HG02759 (cell line): ENCODE data around the gene USHBP1.

ENCODE experiments used
- ATAC-seq: cut with Tn5 transposase; IDR thresholded peaks from one replicate; pipeline ENCODE4 v1.9.1; 2021; ENCODE audit warnings: mild to moderate bottlenecking, moderate library complexity; ENCODE audit not compliant: unreplicated experiment

USHBP1 gene, protein sequence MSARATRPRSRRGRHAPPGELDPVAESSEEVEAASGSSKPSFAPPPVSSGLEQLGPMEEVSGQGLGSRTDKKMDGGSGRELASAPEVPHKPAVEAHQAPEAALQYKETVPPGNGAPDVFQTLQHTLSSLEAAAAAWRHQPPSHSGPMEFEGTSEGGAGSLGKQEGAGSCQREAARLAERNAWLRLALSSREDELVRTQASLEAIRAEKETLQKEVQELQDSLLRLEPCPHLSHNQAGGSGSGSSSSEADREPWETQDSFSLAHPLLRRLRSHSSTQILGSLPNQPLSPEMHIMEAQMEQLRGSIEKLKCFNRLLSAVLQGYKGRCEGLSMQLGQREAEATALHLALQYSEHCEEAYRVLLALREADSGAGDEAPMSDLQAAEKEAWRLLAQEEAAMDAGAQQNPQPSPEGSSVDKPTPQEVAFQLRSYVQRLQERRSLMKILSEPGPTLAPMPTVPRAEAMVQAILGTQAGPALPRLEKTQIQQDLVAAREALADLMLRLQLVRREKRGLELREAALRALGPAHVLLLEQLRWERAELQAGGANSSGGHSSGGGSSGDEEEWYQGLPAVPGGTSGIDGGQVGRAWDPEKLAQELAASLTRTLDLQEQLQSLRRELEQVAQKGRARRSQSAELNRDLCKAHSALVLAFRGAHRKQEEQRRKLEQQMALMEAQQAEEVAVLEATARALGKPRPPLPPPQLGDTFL

DNA sequence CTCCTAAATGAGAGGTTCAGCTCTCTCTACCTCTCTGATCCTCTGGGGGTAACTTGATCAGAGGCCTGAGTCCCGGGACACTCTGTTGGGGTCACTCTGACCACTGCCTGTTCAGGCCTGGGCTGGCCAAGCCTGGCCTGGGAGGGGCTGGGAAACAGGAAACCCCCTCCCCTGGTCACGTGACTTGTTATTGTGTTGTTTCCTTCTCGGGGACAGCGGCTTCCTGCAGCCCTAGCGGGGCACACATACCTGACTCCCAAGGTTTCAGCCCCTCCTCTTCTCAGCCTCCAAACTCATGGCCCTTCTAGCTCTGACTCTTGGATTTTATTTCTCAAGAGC is at the start of gene USHBP1:
USHBP1 (minus strand) TSS at position 105 of the 339 bp plus-strand sequence. CDS start 446 bp downstream, outside the sequence.
- ATAC-seq = no peak

DNA sequence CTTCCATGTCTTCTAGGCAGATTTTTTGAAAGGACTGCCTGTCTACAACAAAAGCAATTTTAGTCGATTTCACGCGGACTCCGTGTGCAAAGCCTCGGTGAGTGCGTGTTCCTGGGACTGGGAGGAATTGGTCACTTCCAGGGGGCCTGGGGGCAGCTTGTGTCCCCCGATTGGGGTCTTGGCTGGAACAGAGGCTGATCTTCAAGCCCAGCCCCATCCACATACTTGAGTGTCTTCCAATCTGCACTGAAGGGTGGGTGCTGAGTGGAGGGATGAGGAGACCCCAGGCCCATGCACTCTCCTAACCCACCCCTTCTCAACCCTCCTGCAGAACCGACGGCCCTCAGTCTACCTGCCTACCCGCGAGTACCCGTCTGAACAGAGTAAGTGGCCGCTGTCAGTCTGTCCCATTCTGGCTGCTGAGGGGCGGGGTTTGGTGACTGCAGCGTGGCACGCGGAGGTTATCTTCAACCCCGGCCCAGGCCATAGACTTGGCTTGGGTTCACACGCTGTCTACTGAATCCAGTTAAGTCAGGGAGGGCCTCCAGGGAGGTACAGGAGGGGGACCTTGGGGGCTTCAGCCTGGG is 49.6 kb upstream of the USHBP1 start:
- no peak for ATAC-seq

DNA sequence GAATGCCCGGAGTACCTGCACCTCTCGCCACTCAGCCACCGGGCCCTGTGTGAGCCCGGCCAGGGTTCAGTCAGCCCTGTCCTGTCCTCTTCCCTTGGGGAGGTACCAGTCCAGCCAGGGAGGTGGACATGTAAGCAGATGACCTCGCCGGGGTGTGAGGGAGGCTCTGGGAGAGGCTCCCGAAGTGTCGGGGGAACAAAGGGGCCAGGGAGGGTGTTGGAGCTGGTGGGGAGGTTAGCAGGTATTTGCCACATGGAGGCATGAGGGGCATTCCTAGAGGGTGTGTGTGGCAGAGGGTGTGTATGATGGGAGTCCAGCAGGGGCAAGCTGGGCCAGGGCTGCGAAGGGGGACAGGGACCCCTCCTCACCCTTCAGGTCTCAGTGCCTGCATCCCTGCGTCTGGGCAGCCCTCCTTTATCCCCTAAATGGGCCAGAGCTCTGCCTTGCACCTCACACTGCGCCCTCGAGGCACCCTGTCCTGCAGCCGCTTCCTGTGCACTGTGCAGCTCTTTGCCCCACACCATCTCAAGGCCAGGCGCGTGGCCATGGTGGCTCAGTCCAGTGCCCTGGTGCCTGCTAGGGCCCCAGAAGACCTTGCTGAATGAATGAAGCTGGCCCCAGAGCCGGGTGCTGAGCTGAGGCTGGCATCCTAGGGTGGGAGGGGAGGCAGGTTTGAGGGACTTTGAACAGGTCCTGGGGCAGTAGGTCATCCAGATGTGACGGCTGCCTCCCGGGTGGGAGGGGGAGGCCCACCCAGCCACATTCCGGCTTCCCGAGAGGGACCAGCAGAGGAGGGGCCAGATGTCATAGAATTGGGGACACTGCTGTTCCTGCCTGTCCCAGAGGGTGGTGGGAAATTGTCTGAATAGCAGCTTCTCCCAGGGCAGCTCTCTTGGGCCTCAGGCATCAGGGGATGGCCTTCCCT is 47.9 kb upstream of the USHBP1 start:
- no peak for ATAC-seq

DNA sequence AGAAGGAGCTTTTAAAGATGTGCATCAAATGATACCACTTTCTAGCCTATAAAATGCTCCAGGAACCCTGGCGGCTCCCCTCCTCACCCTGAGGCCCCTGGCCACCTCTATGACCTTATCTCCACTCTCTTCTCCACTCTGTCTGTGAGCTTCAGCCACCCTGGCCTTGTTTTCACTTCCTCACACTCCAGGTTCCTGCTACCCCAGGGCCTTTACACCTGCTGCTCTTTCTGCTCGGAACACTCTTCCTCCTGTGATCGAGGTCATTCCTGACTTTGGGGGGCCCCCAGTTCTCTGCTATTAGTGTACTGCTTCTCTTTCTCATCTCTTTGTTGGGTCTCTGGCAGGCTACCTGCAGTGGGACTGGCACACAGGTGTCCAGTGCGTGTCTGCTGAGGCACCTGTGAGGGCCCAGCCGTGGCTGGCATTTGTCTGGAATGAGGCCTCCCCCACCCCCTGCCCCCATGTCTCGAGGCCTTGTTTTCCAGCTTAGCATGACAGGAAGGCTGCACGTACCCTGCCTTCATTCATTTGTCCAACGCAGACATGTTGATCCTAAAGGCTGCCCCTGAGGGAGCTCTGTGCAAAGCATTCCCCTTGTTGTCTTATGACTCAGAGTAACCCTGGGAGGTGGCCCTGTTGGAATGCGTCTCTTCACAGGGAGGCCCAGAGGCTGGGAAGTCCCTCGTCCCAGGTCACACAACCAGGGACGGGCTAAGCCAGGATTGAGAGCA is 47.1 kb upstream of the USHBP1 start:
- ATAC-seq = no peak

DNA sequence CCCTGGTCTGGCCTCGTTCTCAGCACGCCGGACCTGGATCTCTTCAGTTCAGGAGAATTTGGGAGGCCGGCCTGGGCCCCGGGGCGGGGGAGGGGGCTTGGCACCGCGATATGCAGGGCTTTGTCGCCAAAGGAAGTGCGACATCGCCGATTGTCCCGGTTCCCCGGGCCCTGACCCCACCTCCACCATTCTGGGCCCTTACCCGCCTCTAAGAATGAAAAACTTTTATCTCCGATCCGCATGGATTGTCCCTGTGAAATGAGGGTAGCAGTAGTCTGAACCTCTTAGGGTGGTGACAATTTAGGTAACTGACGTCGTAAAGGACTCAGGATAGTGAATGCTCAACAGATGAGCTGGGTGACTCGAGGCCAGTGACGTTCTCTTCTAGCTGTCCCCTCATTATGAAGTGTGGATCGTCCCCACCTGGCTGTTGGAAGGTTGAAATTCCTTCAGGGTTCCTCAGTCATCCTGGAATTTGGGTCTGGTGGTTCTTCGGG is 45.5 kb upstream of the USHBP1 start:
- ATAC-seq = no peak

DNA sequence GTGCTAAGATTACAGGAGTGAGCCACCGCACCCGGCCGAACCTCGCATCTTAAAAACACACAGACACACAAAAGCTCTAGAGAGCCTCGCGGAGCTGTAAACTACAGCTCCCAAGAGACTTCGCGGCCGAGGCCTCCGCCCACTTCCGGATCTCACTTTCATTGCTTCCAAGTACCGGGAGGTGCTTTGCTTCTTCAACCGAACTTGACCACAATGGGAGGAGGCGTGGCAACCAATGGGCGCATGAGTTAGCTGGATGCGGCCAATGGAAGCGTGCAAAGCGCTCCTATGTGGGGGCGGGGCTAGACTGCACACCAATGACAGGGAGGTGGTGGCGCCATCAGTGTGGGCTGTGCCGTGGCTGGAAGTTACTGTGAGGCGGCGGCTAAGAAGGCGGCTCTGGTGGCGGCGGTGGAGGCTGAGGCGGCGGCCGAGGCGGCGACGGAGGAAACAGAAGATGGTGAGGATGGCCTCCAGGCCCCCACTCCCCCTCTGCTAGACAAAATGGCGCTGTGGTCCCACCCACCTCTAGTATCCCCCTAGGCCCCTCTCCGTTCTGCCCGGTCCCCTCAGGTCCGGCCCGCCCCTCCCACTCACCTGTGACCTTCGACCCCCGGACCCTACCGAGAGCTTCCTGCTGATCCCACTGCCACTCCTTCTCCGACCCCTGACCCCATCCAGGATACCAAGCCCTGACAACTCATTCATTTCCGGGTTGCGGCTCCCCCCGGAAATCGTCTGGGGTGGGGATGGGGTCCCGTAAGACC is 44.8 kb upstream of the USHBP1 start, which contains the start of gene DDA1:
DDA1 (plus strand) TSS at position 366 of the 767 bp plus-strand sequence; CDS start at position 458, 92 bp downstream.
- peak; percentile 58 for ATAC-seq

DNA sequence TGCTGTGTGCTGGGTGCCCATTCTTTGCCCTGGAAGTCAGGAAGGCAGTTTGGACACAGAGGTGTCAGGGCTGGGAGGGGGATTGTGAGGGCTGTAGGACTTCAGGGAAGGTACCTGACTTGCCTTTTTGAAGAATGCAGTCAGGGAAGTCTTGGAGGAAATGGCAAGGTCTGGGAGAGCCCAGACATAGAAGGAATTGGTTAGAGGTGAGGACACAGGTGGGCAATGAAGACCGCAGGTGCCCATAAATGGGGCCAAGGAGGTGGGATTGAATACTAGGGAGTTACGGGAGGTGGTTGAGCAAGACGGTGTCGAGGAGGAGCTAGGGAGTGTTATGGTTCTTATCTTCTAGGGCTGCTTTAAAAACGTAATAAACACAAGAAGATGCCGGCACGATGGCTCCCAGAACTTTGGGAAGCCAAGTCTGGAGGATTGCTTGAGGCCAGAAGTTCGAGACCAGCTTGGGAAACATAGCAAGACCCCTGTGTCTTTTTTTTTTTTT is 43.4 kb upstream of the USHBP1 start:
- ATAC-seq = no peak

DNA sequence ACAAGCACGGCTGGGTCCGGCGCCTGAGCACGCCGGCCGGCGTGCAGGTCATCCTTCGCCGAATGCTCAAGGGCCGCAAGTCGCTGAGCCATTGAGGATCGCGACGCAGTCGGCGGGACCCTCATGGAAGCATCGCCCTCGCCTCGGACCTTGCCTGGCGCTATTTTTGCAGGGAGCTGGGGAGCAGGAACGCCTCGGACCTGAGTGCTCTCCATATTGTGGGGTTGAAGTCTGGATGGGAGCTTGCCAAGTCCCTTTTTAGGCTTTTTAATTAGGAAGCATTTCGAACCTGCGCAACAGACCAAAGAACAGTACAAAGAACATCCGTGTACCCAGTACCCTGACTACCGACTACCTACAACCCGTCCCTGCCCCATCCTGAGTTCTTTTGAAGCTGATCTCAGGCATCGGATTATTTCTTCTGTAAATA is 41.8 kb upstream of the USHBP1 start:
- ATAC-seq = no peak

DNA sequence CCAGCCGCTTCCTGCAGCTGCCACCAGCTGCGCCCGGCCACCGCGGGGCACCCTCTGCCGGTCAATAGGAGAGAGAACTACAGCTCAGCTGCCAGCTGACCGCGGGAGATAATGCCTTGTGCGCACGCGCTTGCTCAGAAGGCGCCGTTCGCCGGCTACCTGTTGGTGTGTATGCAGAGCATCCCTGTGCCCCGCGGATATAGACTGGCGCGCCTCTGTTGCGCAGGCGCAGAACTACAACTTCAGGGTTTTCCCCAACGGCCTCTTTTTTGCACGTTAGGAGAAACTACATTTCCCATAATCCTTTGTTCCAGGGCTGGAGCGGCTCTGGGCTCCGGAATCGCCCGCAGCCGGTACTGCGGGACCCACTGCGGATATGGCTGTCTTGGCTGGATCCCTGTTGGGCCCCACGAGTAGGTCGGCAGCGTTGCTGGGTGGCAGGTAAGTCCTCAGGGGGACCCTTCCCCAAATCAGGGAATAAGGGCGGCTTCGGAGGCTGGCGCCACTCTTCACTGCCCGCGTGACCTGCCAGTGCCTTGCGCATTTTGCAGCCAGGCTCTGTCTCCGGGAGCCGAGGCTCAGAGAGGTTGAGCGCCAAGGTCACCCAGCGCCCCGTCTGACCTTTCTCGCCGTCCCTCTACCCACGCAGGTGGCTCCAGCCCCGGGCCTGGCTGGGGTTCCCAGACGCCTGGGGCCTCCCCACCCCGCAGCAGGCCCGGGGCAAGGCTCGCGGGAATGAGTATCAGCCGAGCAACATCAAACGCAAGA is 41.2 kb upstream of the USHBP1 start, which contains the start of gene MRPL34:
MRPL34 (plus strand) TSS at position 356 of the 768 bp plus-strand sequence; CDS start at position 377, 21 bp downstream.
- peak; percentile 70 for ATAC-seq

DNA sequence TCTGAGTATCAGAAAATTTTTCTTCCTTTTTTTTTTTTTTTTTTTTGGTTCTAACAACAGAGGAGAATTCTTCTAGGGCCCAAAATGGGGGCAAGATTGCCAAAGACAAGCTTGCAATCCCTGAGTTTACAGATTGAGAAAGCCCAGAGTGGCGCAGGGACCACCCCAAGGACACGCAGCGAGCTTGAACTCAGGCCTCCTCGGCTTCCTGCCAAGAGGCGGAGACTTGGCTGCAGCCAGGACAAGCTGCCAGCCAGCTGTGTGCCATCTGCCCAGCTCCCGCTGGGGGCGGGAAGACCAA is 40.6 kb upstream of the USHBP1 start:
- no peak for ATAC-seq

DNA sequence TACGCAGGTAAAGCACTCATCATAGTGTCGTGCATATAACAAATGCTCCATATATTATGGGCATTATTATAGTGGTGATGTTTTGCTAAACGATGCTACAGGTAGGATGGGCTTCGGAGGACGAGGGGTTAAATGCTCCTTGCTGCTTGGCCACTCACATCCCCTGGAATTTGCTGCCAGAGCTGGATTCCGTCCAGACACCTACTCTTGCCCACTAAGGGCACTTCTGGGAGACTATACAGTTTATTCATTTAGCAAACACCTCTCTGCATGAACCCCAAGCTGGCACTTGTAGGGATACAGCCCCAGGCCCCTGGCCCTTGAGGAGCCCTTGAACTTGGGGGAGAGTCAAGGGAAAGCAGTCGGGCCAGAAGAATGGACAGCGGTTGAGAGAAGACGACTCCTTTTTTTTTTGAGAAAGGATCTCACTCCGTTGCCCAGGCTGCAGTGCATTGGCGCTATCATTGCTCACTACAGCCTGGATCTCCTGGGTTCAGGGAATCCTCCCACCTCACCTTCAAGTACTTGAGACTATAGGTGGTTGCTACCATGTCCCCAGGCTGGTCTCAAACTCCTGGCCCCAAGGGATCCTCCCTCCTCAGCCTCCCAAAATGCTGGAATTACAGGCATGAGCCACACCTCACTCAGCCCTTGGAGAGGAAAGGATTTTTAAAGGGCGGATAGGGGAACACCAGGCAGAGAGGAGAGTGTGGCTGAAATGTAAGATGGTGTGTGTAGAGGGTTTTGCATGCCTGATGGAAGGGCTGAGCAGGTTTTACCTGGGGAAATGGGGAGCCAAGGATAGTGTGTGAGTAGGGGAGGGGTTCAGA is 40.1 kb upstream of the USHBP1 start:
- ATAC-seq = no peak

DNA sequence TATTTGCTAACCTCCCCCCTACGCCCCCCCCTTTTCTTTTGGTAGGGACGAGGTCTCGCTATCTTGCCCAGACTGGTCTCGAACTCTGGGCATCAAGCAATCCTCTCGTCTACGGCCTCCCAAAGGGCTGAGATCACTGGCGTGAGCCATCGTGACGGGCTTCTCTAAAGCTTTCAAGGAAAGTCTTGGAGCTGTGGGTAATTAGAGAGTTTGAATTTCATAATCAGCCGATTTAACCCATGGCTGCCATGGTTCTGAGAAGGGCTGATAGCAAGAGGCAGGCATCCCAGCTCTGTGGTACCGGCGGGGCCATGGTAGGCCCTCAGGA is 39.4 kb upstream of the USHBP1 start:
- no peak for ATAC-seq

DNA sequence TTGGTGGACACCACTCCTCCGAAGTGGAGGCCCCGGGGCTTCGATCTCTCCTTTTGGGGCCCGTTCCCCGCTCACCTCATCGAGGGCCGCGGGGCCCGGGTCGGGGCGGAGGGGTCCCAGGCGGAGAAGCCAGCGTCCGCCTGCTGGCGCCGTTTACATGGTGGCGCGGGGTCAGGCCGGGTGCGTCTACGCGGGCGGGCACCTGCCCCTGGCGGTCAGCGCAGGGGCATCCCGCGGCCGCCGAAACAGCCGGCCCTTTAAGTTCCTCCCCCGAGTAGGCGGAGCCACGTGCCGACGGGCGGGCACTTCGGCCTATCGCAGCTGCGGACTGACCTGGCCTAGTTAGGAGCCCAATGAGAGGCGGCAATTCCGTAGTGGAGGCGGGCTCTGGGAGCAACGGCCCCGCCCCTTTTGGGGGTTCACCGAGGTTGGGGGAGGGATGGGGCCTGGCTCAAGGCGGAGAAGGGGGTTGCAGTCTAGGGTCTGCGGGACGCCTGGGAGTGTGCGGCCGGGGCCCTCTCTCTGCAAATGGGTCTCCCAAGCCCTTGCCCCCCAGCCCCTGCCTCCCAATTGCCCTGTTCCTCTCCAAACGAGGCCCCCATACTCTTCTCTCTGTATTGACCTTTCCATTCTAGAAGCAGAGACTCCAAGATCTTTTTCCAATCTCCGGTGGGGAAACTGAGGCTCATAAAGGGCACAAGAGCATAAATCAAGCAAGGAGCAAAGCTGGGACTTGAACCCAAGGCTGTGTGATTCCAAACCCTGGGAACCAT is 38.8 kb upstream of the USHBP1 start, which contains the start of gene ABHD8:
ABHD8 (minus strand) TSS at position 259 of the 773 bp plus-strand sequence. CDS start 1,809 bp downstream, outside the sequence.
- ATAC-seq = peak; percentile 60

DNA sequence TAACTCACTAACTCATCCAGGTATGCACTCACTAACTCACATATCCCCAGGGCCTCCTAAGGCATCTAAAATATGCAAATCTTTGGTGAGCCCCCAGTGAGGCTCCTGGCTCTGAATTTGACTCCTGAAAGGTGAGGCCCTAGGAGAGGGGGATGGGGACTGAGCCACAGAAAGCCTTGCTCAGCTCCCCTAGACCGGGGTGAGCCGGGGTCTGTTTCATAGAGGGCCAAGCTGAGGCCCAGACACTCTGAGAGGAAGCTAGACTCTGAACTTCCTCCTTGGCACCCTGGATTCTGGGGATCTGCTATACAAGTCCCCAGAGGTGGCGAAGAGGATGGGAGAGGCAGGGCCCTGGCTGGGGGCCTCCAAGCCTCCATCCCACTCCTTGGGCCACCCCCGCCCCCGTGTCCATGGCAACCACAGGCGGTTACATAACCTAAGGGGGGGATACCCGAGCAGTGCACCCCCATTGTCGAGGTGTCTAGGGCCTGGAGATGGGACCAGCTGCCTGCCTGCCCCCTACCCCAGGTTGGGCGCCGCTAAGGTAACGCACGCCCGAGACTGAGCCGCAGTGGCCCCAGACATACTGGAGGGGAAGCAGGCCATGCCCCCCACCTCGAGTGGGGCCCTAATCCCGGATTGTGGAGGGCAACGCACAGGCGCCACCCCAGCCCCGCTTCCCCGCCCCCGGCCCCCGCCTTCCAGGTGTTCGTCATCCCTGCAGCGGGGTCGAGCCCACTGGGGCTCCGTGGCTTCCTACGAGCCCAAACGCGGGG is 38.0 kb upstream of the USHBP1 start:
- ATAC-seq = no peak

DNA sequence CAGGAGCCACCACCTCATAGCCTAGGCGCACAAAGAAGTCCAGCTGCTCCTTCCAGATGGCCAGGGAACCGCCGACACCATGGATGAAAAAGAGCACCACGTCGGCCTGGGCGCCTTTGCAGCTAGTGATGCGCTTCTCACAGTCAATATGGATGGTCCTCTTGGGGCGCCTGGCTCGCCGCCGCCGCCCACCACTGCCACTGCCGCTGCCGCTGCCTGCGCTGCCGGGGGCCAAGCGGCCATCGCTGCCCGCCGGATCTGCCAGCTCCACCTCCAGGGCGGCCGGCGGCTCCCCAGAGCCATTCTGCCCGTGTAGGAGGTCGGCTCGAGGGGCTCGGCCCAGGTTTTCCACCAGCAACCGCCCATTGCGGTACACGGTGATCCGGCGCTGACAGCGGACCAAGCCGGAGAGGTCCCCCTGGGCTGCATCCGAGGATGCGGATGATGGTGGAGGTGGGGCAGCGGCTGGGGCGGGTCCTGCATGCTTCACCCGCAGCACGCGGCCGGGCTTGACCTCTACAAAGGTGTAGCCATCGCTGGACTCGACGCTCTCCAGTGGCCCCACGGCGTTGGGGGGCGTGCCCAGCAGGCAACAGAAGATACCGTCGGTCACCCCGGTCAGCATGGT is 36.6 kb upstream of the USHBP1 start:
- ATAC-seq = no peak
